Measurements from ENCODE around the gene YTHDF2. TPM values are rescaled to one million over a fixed set of nuclear protein-coding genes. Genes with fewer than 3 reads are reported as not detected.
"Not testable (repeated sequence)": the region's sequence is repeated elsewhere in the genome, so short reads cannot be mapped to it uniquely, and the experiment has no call there.

The YTHDF2 gene
- total RNA-seq, 1 donor from 2014 or later: 150 TPM

- Mint-ChIP-seq H3K4me3 (peak overlapping the region; percentile 2), H3K36me3 (ENCODE audit: low read depth) (no peaks in the 10 kb centered on the region), H3K27ac (ENCODE audit: unreplicated experiment) (peak overlapping the region; percentile 78), H3K4me1 (peaks cover 26% of the 10 kb centered on the region), H3K27me3 (ENCODE audit: low read depth) (no peaks in the 10 kb centered on the region), H3K9me3 (no peaks in the 10 kb centered on the region)
- DNase-seq (ENCODE audit: low read depth, low spot score): no peak
- TF ChIP-seq, protein P1, sequence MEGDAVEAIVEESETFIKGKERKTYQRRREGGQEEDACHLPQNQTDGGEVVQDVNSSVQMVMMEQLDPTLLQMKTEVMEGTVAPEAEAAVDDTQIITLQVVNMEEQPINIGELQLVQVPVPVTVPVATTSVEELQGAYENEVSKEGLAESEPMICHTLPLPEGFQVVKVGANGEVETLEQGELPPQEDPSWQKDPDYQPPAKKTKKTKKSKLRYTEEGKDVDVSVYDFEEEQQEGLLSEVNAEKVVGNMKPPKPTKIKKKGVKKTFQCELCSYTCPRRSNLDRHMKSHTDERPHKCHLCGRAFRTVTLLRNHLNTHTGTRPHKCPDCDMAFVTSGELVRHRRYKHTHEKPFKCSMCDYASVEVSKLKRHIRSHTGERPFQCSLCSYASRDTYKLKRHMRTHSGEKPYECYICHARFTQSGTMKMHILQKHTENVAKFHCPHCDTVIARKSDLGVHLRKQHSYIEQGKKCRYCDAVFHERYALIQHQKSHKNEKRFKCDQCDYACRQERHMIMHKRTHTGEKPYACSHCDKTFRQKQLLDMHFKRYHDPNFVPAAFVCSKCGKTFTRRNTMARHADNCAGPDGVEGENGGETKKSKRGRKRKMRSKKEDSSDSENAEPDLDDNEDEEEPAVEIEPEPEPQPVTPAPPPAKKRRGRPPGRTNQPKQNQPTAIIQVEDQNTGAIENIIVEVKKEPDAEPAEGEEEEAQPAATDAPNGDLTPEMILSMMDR (conservative IDR thresholded peaks at IDR 0.05): no peak
Observed at GRCh38 chr1:28782011-28782410, 45.3 kb downstream of the YTHDF2 start.

GRCh38 chr1:28783363-28783762, 46.6 kb downstream of the YTHDF2 start:
- Mint-ChIP-seq H3K4me3 (no peak overlapping the region), H3K9me3 (no peaks in the 10 kb centered on the region), H3K36me3 (ENCODE audit: low read depth) (no peaks in the 10 kb centered on the region), H3K27ac (ENCODE audit: unreplicated experiment) (no peak overlapping the region), H3K4me1 (peaks cover 26% of the 10 kb centered on the region), H3K27me3 (ENCODE audit: low read depth) (no peaks in the 10 kb centered on the region)
- TF ChIP-seq, protein P1 (conservative IDR thresholded peaks at IDR 0.05): no peak
- no peak for DNase-seq (ENCODE audit: low read depth, low spot score)

- Mint-ChIP-seq H3K9me3 (no peaks in the 10 kb centered on the region), H3K27ac (ENCODE audit: unreplicated experiment) (no peak overlapping the region), H3K36me3 (ENCODE audit: low read depth) (no peaks in the 10 kb centered on the region), H3K27me3 (ENCODE audit: low read depth) (no peaks in the 10 kb centered on the region), H3K4me3 (no peak overlapping the region), H3K4me1 (peaks cover 9% of the 10 kb centered on the region)
- TF ChIP-seq, protein P1 (conservative IDR thresholded peaks at IDR 0.05): no peak
- DNase-seq (ENCODE audit: low read depth, low spot score): no peak
Observed at GRCh38 chr1:28789412-28789811, 52.7 kb downstream of the YTHDF2 start.

DNA sequence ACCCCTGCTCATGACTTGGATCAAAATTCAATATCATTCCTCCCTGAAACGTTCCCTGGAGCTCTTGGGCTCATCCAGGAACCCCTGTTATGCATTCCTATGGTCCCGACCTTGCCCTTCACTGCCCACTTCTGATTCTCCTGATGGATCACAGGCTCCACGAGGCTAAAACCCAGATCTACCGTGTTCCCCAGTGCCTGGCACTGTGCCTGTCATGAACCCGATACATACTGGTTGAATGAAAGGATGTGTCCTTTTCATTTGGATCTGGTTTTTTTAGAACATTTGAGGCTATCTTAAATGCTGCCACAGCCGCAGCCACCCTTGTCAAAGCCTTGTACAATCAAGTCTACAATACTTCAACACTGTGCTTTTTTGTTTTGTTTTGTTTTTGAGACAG, 53.1 kb downstream of the YTHDF2 start:
- no peak for DNase-seq (ENCODE audit: low read depth, low spot score)
- peaks cover 9% of the 10 kb centered on the region for H3K4me1 Mint-ChIP-seq
- H3K9me3 Mint-ChIP-seq: no peaks in the 10 kb centered on the region
- H3K27me3 Mint-ChIP-seq (ENCODE audit: low read depth): no peaks in the 10 kb centered on the region
- TF ChIP-seq, protein P1 (conservative IDR thresholded peaks at IDR 0.05): no peak
- H3K27ac Mint-ChIP-seq (ENCODE audit: unreplicated experiment): no peak overlapping the region
- H3K4me3 Mint-ChIP-seq: no peak overlapping the region
- no peaks in the 10 kb centered on the region for H3K36me3 Mint-ChIP-seq (ENCODE audit: low read depth)

DNA sequence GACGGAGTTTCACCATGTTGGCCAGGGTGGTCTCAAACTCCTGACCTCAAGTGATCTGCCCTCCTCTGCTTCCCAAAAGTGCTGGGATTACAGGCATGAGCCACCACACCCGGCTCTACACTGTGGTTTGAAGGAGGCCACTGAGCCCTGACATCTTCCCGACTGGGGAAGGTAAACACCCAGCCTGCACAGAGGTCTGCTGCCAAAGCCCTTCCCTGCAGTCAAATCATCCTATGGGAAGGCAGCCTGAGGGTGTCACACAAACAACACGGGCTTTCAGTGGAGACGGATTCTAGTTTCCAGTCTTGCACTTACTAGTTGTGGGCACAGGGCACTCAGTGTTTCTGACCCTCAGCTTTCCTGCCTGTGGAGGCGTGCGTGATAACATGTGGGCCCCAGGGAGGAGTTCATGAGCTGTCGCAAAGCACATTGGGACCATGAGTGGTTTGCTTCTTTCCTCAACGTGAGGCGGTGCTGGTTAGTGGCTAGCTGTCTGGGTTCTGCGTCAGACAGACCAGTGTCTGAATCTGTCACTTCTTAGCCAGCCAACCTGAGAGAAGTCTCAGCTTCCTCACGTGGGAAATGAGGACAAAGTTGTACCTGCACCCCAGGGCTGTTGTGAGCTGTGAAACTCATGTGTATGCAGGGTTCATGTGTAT, 53.8 kb downstream of the YTHDF2 start:
- Mint-ChIP-seq H3K4me1 (peaks cover 4% of the 10 kb centered on the region), H3K36me3 (ENCODE audit: low read depth) (no peaks in the 10 kb centered on the region), H3K27ac (ENCODE audit: unreplicated experiment) (no peak overlapping the region), H3K4me3 (no peak overlapping the region), H3K27me3 (ENCODE audit: low read depth) (no peaks in the 10 kb centered on the region), H3K9me3 (no peaks in the 10 kb centered on the region)
- TF ChIP-seq, protein P1 (conservative IDR thresholded peaks at IDR 0.05): no peak
- no peak for DNase-seq (ENCODE audit: low read depth, low spot score)

DNA sequence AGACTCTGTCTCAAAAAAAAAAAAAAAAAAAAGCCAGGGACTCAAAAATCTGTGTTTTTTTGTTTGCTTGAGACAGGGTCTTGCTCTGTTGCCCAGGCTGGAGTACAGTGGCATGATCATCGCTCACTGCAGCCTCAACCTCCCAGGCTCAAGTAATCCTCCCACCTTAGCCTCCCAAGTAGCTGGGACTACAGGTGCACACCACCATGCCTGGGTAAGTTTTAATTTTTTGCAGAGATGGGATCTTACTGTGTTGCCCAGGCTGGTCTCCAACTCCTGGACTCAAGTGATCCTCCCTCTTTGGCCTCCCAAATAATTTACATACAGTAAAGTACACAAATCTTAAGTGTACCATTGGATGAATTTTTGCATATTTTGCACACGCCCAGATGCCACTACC, 55.2 kb downstream of the YTHDF2 start:
- not testable (repeated sequence) for H3K36me3 Mint-ChIP-seq (ENCODE audit: low read depth); H3K9me3 Mint-ChIP-seq; H3K4me1 Mint-ChIP-seq; H3K27me3 Mint-ChIP-seq (ENCODE audit: low read depth); DNase-seq (ENCODE audit: low read depth, low spot score); H3K27ac Mint-ChIP-seq (ENCODE audit: unreplicated experiment); H3K4me3 Mint-ChIP-seq

Data from neural crest cell (in vitro differentiated cells).